HepG2 (cell line): ENCODE results near the gene TULP4. TPM values are rescaled to one million over a fixed set of nuclear protein-coding genes. Genes with fewer than 3 reads are reported as not detected.

Experiments
- ATAC-seq: fragments of 200-7000 bp; cut with Tn5 transposase; 3 replicates; pipeline ENCODE4 v1.9.1; 2020; ENCODE audit warnings: mild to moderate bottlenecking, moderate library complexity
- BruUV-seq: library from RNA; stranded (reverse); fragments of 400-500 nt; replicated peaks from 2 replicates; lab custom pipeline; 2021; lab: Mats Ljungman, UMichigan
- CTCF ChIA-PET: fragments of 300-600 bp; formaldehyde crosslinking; extraction: SDS; loops from one replicate; lab custom pipeline; 2021; ENCODE audit warnings: low total read pairs, inconsistent platforms, low intra/inter-chr PET ratio; lab: Yijun Ruan, JAX
- POLR2A ChIA-PET: fragments of 350-600 bp; sonication (Branson Sonifier 250); formaldehyde crosslinking; loops from one replicate; lab custom pipeline; 2020; ENCODE audit warnings: antibody characterized with exemption, inconsistent platforms; lab: Yijun Ruan, JAX
- DNase-seq: peaks from one replicate; pipeline ENCODE4 v3.0.0-alpha.2; 2015; ENCODE audit warnings: low spot score
- FAIRE-seq: peaks from 3 replicates; lab custom pipeline; 2011; peaks lifted over from hg19 to GRCh38; lab: Jason Lieb, UNC
- H2AFZ ChIP-seq: one replicate; pipeline ENCODE4 v1.6.1; 2011; ENCODE audit warnings: low read length, inconsistent platforms
- H3K27ac ChIP-seq: fragments of 300-600 bp; 3 replicates; pipeline ENCODE4 v1.8.0; 2011; ENCODE audit warnings: mixed run types, mild to moderate bottlenecking, mixed read lengths, low read length, inconsistent platforms; ENCODE audit not compliant: insufficient read depth; ENCODE audit errors: extremely low read length
- H3K27me3 ChIP-seq, 2 experiments: fragments of 200-600 bp in 1 of 2; 2 replicates in 1 of 2; 3 replicates in 1 of 2; pipeline versions ENCODE4 v1.6.0 to v1.8.0; 2011; ENCODE audit warnings: low read length in 2 of 2, mild to moderate bottlenecking in 2 of 2, moderate library complexity in 2 of 2, inconsistent platforms in 1 of 2; ENCODE audit not compliant: insufficient read depth in 2 of 2, control insufficient read depth in 1 of 2
- H3K36me3 ChIP-seq, 2 experiments: fragments of 200-600 bp in 1 of 2; replicated peaks in 1 of 2; 2 replicates in 1 of 2; 3 replicates in 1 of 2; pipeline versions ENCODE4 v1.5.1 to v1.8.0; 2011; ENCODE audit warnings: low read length in 2 of 2, inconsistent platforms in 1 of 2; ENCODE audit not compliant: insufficient read depth in 2 of 2, control insufficient read depth in 1 of 2
- H3K4me1 ChIP-seq: 2 replicates; pipeline ENCODE4 v1.5.1; 2012; ENCODE audit warnings: low read length, inconsistent platforms; ENCODE audit not compliant: insufficient read depth
- H3K4me2 ChIP-seq: 2 replicates; pipeline ENCODE4 v1.6.0; 2011; ENCODE audit warnings: low read depth, low read length, inconsistent platforms
- H3K4me3 ChIP-seq, 3 experiments: fragments of 200-600 bp in 1 of 3; sonication (generic), shearing (Covaris generic) in 1 of 3; replicated peaks in 1 of 3; 2 replicates each; pipeline ENCODE4 v1.5.1; 2011 to 2016; ENCODE audit warnings: low read length in 3 of 3, inconsistent platforms in 2 of 3, low read depth in 2 of 3, mild to moderate bottlenecking in 2 of 3, control low read depth in 1 of 3, mixed read lengths in 1 of 3; ENCODE audit not compliant: insufficient read depth in 1 of 3
- H3K79me2 ChIP-seq: one replicate; pipeline ENCODE4 v1.6.1; 2011; ENCODE audit warnings: low read length, inconsistent platforms; ENCODE audit not compliant: insufficient read depth
- H3K9ac ChIP-seq: 2 replicates; pipeline ENCODE4 v1.6.0; 2011; ENCODE audit warnings: mild to moderate bottlenecking, low read depth, low read length, inconsistent platforms; ENCODE audit not compliant: insufficient read depth
- H3K9me3 ChIP-seq: 2 replicates; pipeline ENCODE4 v1.5.1; 2012; ENCODE audit warnings: mild to moderate bottlenecking, low read length
- H4K20me1 ChIP-seq: 2 replicates; pipeline ENCODE4 v1.6.0; 2011; ENCODE audit warnings: inconsistent platforms, mild to moderate bottlenecking, low read length, moderate library complexity; ENCODE audit not compliant: insufficient read depth
- AHR ChIP-seq: IDR thresholded peaks from 2 replicates; pipeline ENCODE4 v1.6.1; 2018; ENCODE audit warnings: missing genetic modification reagents, missing compliant biosample characterization
- BRD4 ChIP-seq: sonication (generic); formaldehyde crosslinking; IDR thresholded peaks from 2 replicates; pipeline ENCODE4 v1.4.0; 2020; ENCODE audit warnings: missing genetic modification reagents
- CAMTA2 ChIP-seq: sonication (generic); formaldehyde crosslinking; IDR thresholded peaks from 2 replicates; pipeline ENCODE4 v1.4.0; 2020; ENCODE audit warnings: mild to moderate bottlenecking, missing genetic modification reagents, borderline replicate concordance
- HMGXB4 ChIP-seq, 2 experiments: sonication (generic) in 1 of 2; formaldehyde crosslinking in 1 of 2; IDR thresholded peaks; 2 replicates each; pipeline versions ENCODE4 v1.4.0 to v1.6.1; 2018 to 2020; ENCODE audit warnings: missing genetic modification reagents in 2 of 2, borderline replicate concordance in 1 of 2, low read depth in 1 of 2, mild to moderate bottlenecking in 1 of 2, missing biosample characterization in 1 of 2
- KMT2B ChIP-seq: IDR thresholded peaks from 2 replicates; pipeline ENCODE4 v1.6.1; 2016; ENCODE audit warnings: missing genetic modification reagents, missing compliant biosample characterization
- MAFG ChIP-seq: sonication (generic); formaldehyde crosslinking; IDR thresholded peaks from 2 replicates; pipeline ENCODE4 v1.5.1; 2020; ENCODE audit warnings: mild to moderate bottlenecking, missing genetic modification reagents
- MLXIP ChIP-seq: sonication (generic); formaldehyde crosslinking; IDR thresholded peaks from 2 replicates; pipeline ENCODE4 v1.9.0; 2021; ENCODE audit warnings: missing genetic modification reagents, borderline replicate concordance
- ZBTB43 ChIP-seq: sonication (generic); formaldehyde crosslinking; conservative IDR thresholded peaks from 2 replicates; pipeline ENCODE4 v1.4.0; 2020; ENCODE audit warnings: missing genetic modification reagents
- ZFYVE20 ChIP-seq: sonication (generic); formaldehyde crosslinking; IDR thresholded peaks from 2 replicates; pipeline ENCODE4 v1.8.0; 2023; ENCODE audit warnings: low read depth, mild to moderate bottlenecking, moderate library complexity, missing genetic modification reagents, borderline replicate concordance
- ZNF205 ChIP-seq: IDR thresholded peaks from 2 replicates; pipeline ENCODE4 v1.6.1; 2018; ENCODE audit warnings: missing biosample characterization, missing genetic modification reagents
- ZNF24 ChIP-seq: fragments of 450-650 bp; IDR thresholded peaks from 2 replicates; pipeline ENCODE4 v1.6.1; 2017; ENCODE audit warnings: antibody characterized with exemption, mild to moderate bottlenecking
- WGBS: methylation state at CpG from one replicate; pipeline ENCODE4 v1.1.6; 2017; ENCODE audit warnings: low lambda C conversion rate; 5-methylcytosine and 5-hydroxymethylcytosine counted together
- in situ Hi-C: cut with HindIII; loops from 2 replicates; pipeline ENCODE4 v1.10.0; 2017; ENCODE audit warnings: low pct_unique_long_range_greater_than_20kb; ENCODE audit not compliant: extremely low pct_ligation_motif_present
- intact Hi-C: fragments of 100-400 bp; cut with micrococcal nuclease; formaldehyde crosslinking; loops from one replicate; pipeline ENCODE4 v1.10.0; 2022; ENCODE audit not compliant: unreplicated experiment
- polyA plus RNA-seq, 8 experiments: library from polyadenylated mRNA; depleted of rRNA in 3 of 8; stranded (reverse) in 7 of 8; unstranded in 1 of 8; fragments of >200 nt; fragmentation: Illumina TruSeq in 4 of 8; extraction: Trizol in 4 of 8; gene quantifications; 2 replicates each; pipeline versions ENCODE4 v1.2.1 to v1.2.3, GENCODE V29; 2011 to 2016; ENCODE audit warnings: low read depth in 4 of 8, missing spikeins in 1 of 8, mixed read lengths in 1 of 8; ENCODE audit not compliant: insufficient read depth in 1 of 8
- total RNA-seq, 5 experiments: library from RNA; depleted of rRNA; stranded (reverse); fragments of >200 nt; fragmentation: Illumina TruSeq; extraction: Trizol; gene quantifications; 2 replicates each; pipeline ENCODE4 v1.2.3, GENCODE V29; 2016; ENCODE audit warnings: low read depth in 1 of 5

TULP4 gene
- total and polyA plus RNA-seq, 2 of the 13 experiments (the other 11 are each of a cell fraction or from before 2014, with no cell fraction given), result 21.1 to 122 TPM

GRCh38 chr6:158559338-158559894 lies 247.2 kb downstream of the TULP4 start (continued):
- no peak for TF ChIP-seq MLXIP (CRISPR knock-in tag)
- no peak for TF ChIP-seq CAMTA2 (CRISPR knock-in tag)
- peak; percentile 35; the same call in 1 of the 2 replicates for TF ChIP-seq ZNF205

GRCh38 chr6:158559895-158560835 lies 247.9 kb downstream of the TULP4 start, which contains the start of gene TMEM181:
TMEM181 (plus strand) TSS chr6:158560091; CDS start chr6:158560225, 134 bp downstream.
- BruUV-seq, result no TSS peak
- peaks cover 87% of the 10 kb centered on the region for H3K4me1 ChIP-seq
- FAIRE-seq (no peak), DNase-seq (peak; percentile 69), ATAC-seq (peak; percentile 69)
- intact Hi-C loops (no loop called here), in situ Hi-C loops (no loop called here)
- peaks cover 4 to 6% of the 10 kb centered on the region in 2 experiments; a peak in 2 of 5 replicates for H3K36me3 ChIP-seq
- no peaks in the 10 kb centered on the region for H3K27me3 ChIP-seq
- H3K4me3 ChIP-seq, result peak within 1 kb of the TSS; percentile 75 to 90 (median 89)
- H2AFZ ChIP-seq, result no peak within 1 kb of the TSS
- H3K79me2 ChIP-seq, result peaks cover 50% of the 10 kb centered on the region
- peak within 1 kb of the TSS; percentile 96 for H3K4me2 ChIP-seq
- H3K27ac ChIP-seq, result peak within 1 kb of the TSS; percentile 82
- peak within 1 kb of the TSS; percentile 88 for H3K9ac ChIP-seq
- CTCF ChIA-PET, result no interaction called here
- peaks cover 39% of the 10 kb centered on the region for H4K20me1 ChIP-seq
- no peaks in the 10 kb centered on the region for H3K9me3 ChIP-seq
- WGBS, result 1% methylated on average over 39 of the region's 120 CpGs
- POLR2A ChIA-PET, result interaction anchor here (0.6 to 1.5 kb wide), 5 partner anchors 9 to 84 kb away, joined by 3 to 11 read pairs (median 7); partner anchors contain the start of gene DYNLT1
- TF ChIP-seq ZFYVE20, result peak; percentile 58; the same call in 1 of the 2 replicates
- no peak for TF ChIP-seq MAFG (CRISPR knock-in tag)
- TF ChIP-seq ZBTB43, result peak; percentile 29; the same call in 1 of the 2 replicates
- peak; percentile 28; the same call in 1 of the 2 replicates for TF ChIP-seq BRD4 (CRISPR knock-in tag)
- TF ChIP-seq KMT2B, result peak; percentile 83; the same call in 1 of the 2 replicates
- peak; percentile 88; the same call in 1 of the 2 replicates for TF ChIP-seq ZNF24
- TF ChIP-seq HMGXB4 (CRISPR knock-in tag; IDR thresholded peaks at IDR 0.05; ENCODE audit: borderline replicate concordance in 1 of 2, low read depth in 1 of 2), result peak; percentile 90
- TF ChIP-seq AHR, result peak; percentile 68; the same call in 1 of the 2 replicates
